Mammary epithelial cell (primary cell): ENCODE measurements around the gene APBA3.

Experiments used
- EZH2 ChIP-seq: IDR thresholded peaks from 2 replicates; pipeline ENCODE4 v1.6.1; 2012; ENCODE audit warnings: low read length, inconsistent platforms, borderline replicate concordance
- TF ChIP-seq, protein P1 (sequence below), 2 donors: IDR thresholded peaks in 1 of 2; conservative IDR thresholded peaks in 1 of 2; 2 replicates each; pipeline ENCODE4 v1.5.1; 2011 to 2012; ENCODE audit warnings: inconsistent platforms in 2 of 2, low read length in 2 of 2, mild to moderate bottlenecking in 2 of 2, control low read depth in 1 of 2, low read depth in 1 of 2; ENCODE audit not compliant: insufficient read depth in 1 of 2; ENCODE audit errors: extremely low read depth in 1 of 2

DNA sequence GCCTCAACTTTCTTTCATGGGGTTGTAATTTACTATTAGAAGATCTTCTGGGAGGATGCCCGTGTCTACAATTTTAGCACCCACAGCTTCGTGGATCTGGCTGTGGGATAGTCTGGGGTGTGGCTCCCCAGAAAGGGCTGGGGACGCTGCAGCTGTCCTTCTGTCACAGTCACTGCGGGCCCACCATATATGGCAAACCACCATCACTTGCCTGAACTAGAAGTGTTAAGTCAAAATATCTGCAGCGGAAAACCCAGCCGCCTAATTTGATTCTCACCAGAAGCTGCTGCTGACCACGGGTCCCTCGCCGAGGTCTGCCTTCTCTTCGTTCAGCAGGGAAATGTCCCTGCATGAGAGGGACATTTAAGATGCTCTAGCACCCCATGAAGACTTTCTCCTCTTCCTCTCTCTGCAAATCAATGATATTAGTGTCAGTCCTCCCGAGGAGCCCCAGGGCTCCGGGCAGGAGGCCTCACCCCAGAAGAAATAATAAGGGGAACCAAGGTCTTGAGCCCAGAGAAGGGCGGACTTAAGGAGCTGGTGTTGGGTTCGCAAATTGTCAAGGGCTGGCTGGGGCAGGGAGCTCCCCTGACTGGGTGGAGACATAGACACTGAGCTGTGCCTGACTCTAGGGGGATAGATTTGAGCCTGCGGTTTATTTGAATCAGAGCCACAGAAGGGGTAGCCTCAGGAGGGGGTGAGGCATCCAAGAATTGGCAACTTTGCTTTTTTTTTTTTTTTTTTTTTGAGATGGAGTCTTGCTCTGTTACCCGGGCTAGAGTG is 27.7 kb upstream of the APBA3 start:
- TF ChIP-seq, protein P1, sequence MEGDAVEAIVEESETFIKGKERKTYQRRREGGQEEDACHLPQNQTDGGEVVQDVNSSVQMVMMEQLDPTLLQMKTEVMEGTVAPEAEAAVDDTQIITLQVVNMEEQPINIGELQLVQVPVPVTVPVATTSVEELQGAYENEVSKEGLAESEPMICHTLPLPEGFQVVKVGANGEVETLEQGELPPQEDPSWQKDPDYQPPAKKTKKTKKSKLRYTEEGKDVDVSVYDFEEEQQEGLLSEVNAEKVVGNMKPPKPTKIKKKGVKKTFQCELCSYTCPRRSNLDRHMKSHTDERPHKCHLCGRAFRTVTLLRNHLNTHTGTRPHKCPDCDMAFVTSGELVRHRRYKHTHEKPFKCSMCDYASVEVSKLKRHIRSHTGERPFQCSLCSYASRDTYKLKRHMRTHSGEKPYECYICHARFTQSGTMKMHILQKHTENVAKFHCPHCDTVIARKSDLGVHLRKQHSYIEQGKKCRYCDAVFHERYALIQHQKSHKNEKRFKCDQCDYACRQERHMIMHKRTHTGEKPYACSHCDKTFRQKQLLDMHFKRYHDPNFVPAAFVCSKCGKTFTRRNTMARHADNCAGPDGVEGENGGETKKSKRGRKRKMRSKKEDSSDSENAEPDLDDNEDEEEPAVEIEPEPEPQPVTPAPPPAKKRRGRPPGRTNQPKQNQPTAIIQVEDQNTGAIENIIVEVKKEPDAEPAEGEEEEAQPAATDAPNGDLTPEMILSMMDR (conservative IDR thresholded peaks at IDR 0.05 in 1 of 2, IDR thresholded peaks at IDR 0.05 in 1 of 2; ENCODE audit: extremely low read depth in 1 of 2, insufficient read depth in 1 of 2, low read depth in 1 of 2, low read length in 2 of 2): no peak
- no peak for TF ChIP-seq EZH2
